Endometrial microvascular endothelial cells (primary cell): ENCODE results near the gene OR5B3. TPM values are rescaled to one million over a fixed set of nuclear protein-coding genes. Genes with fewer than 3 reads are reported as not detected.

ENCODE experiments used
- total RNA-seq: library from RNA; depleted of rRNA; stranded (reverse); fragments of >200 nt; gene quantifications from one replicate; pipeline ENCODE4 v1.2.3, GENCODE V29; 2015; ENCODE audit errors: inconsistent ontology term

Gene OR5B3
- total RNA-seq, 1 donor from 2014 or later: not detected

Other genes starting within 250 kb of the OR5B3 start
- gene OR9Q2, start 217.8 kb downstream of the OR5B3 start, total RNA-seq: not detected
- not detected for gene OR1S2, start 202.7 kb downstream of the OR5B3 start, total RNA-seq
- not detected for gene OR1S1, start 194.2 kb downstream of the OR5B3 start, total RNA-seq
- gene OR10Q1, start 178.0 kb downstream of the OR5B3 start, total RNA-seq: not detected
- not detected for gene OR10W1, start 138.6 kb downstream of the OR5B3 start, total RNA-seq
- gene OR5B17, start 47.8 kb downstream of the OR5B3 start, total RNA-seq: not detected
- gene OR5B2, start 21.2 kb upstream of the OR5B3 start, total RNA-seq: not detected
- gene OR5B12, start 35.4 kb upstream of the OR5B3 start, total RNA-seq: not detected
- gene OR5B21, start 101.2 kb upstream of the OR5B3 start, total RNA-seq: not detected
- gene LPXN, start 169.0 kb upstream of the OR5B3 start, total RNA-seq: 38.0 TPM
- 47.2 TPM for gene ZFP91, start 172.2 kb upstream of the OR5B3 start, total RNA-seq
- 0.65 TPM for gene CNTF, start 215.8 kb upstream of the OR5B3 start, total RNA-seq